Stimulated activated CD8-positive, alpha-beta memory T cell treated with anti-CD3 and anti-CD28 coated beads, Interleukin-4, amount 100 ng/mL, for 24 hours (primary cell): ENCODE measurements around the gene UBTD1.
"Not testable (repeated sequence)": the region's sequence is repeated elsewhere in the genome, so short reads cannot be mapped to it uniquely, and the experiment has no call there.

ENCODE experiments used
- DNase-seq: peaks from one replicate; pipeline ENCODE4 v3.0.0-alpha.2; 2020; ENCODE audit warnings: low read depth

UBTD1 gene

DNA sequence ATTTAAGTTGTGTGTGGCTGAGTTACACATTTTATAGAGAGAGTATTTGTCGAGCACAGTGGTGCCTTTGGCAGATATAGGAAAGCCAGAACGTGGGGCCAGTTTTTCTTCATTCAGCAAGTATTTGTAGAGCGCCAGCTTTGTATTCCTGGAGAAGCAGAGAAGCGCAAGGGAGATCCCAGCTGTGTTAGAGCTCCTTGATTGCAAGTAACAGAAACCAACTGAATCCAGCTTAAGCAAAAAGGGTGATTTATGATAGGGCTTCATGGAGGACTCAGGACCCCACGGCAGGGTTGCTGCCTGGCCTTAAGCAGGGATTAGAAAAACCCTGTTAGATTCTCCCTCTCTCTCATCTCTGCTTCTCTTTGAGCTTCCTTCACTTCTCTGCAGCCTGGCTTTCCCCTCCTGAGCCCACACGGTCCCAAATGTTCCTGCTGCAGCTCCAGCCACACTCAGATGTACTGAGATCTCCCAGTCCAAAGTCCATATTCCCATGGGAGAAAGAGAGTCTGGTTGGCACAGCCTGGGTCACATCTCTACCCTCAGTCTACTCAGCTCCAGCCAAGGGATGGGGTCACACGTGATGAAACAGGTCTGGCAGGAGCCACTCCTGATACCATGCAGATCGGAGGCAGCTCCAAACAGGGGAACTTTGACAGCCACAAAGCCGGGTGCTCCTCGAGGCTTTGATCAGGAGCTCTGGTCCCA lies 16.7 kb downstream of the UBTD1 start:
- no peak for DNase-seq

DNA sequence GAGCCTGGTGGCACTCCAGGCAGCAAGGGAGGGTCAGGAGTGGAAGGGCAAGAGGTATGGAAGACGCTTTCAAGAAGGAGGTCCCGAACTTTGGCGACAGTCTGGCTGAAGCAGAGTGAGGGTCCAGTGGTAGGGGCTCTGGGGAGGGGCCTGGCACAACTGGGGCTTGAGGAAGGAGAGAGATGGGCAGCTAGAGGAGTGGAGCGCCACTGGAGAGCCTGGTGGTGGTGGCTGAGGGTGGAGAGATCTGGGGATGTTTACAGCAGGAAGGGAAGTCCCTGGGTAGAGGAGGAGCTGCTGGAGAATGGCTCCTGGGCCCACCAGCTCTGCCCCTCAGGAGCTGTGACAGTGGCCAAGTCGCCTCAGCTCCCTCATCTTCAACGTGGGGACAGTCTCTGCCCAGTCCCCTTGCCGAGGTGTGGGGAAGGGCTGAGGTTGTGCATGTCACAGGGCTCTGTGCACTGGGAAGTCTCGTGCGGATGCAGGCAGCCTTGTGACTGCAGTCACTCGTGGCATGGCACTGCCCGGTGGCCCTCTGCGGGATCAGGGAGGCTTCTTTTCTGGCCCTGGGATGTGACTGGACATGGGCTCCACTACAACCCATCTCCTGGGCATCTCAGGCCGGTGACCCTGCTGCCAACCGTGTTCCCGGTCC lies 18.5 kb downstream of the UBTD1 start:
- no peak for DNase-seq

DNA sequence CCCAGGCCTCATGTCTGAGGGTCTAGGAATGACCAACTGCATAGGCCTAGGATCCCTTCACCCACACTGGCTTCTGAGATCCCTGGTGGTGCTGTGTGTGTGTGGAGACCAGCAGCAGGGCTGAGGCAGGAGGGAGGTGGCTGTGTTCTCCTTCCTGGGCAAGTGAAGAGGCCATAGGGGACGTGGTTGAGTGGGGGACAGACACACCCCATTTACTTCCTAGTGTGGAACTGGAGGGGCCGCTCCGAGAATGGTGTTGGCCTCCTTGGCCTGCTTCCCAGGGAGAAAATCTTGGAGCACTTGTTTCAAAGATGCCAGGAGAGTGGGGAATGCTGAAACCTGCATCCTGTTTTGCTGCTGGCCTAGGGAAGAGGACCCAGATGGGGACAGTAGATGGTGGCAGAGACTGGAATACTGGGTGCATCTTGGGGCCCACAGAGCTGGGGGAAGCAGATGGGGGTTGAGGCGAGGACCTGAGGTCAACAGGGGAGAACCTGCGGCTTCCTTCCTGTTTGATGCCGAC lies 19.1 kb downstream of the UBTD1 start:
- no peak for DNase-seq

DNA sequence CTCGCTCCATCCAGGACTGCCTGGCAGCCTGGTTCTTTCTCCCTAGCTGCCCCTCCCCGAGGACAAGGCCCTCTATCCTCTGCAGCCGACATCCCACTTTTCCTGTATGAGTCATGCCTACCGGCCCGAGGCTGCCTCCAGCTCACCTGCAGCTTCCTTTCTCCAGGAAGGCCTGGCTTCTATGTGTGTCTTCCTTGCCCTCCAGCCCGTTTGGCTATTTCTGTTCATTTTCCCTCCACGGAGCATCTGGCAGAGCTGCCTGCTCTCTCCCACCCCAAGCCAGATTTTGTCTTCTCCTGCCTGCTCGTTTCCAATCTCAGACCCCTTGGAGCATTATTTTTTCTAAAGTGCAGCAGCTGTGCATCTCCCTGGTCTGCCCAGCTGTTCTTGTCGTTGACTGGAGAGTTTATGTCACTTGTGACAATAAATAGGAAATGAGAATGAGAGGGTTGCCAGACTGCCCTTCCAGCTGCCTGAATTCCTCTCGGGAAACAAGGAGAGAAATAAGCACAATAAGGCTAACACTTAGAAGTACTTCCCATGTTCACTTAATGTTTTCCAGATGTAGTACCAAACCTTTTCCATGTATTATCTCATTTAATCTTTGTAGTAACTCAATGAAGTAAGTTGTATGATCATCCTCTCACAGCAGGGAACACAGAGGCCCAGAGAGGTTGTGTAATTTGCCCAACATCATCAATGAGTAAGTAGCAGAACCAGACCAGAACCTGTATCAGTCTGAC lies 19.7 kb downstream of the UBTD1 start:
- no peak for DNase-seq

DNA sequence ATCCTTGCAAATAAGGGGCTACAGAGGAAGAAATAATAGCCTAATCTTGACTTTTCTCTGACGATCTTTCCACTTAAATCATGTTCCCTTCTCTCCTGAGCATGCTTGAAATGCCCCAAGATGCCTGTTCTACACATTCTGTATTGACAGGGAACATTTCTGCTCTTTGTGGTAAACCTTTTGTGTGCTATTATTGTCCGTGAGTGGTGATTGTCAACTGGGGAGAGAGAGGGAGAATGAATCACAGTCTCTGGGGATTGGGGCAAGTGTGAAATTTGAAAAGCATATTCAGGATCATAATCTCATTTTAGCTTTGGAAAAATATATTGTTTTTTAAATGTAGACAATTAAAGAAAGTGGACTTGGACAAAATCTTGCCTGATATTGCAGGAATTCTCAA lies 20.6 kb downstream of the UBTD1 start:
- no peak for DNase-seq

DNA sequence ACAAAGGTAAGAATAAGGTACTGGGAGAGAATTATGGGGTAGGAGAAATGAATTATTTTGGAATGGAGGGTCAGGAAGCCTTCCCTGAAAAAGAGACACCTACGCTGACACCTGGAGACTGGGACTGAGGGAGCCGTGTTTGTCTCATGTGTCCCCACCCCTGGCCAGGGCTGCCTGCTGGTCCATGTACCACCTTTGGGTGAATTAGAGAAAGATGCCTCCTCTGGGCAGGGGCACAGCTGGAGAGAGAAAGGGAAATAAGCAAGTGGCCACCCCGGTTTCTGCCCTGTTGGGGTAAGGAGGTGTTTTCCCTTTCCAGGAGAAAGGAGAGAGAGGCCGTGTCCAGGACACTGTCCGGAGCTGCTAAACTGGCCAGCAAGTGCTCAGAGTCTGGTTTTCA lies 21.8 kb downstream of the UBTD1 start:
- no peak for DNase-seq

DNA sequence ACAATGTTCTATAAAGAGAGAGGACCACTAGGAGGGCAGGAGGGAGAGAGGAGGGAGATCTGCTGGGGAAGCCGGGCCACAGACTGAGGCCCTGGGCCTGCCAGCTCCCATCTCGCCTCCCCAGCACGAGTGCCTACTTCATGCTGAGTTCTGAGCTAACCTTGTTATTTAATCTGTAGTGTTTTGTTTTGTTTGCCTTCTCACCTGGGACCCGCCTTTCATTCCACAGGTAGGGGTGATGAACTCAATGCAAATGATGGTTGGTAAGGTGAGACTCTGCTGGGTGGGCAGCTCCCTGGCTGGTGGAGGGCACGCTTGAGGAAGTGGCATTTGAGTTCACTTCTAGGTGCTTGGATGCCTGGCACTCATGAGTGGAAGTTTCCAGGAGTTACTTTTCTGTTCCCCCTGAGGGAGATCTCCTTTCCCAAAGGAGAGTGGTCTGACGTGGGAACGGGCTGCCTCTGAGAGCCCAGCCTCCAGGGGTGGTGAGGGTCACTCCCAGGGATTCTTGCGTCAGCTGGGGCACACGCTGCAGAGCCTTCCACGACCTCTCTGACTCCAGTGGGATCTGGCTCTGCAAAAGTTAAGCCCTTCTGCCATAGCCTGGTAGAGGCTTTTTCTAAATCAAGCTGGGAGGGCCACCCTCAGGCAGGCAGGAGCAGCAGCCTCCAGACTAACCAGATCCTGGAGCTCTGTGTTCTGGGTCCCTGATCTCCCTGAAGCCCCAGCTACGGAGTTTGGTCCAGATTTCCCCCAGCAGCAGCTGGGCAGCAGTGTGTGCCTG lies 22.4 kb downstream of the UBTD1 start:
- no peak for DNase-seq

DNA sequence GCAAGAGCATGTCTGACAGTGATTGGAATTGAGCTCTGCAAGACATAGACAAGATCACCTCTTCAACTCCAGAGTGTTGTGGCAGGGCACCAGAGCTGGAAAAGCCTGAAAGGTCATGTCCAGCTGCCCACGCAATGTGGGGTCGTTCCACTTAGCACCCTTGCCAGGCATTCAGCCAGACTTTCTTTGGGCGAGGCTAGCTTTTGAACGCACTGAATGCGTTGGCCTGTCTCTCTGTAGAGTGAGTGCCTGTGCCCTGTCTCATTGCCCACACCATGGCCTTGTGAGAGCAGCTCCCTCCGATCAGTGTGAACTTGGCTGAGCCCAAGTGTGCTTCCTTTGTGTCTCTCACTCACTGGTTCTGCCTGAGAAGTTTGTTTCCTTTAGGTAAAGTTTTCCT lies 23.3 kb downstream of the UBTD1 start:
- DNase-seq: no peak

DNA sequence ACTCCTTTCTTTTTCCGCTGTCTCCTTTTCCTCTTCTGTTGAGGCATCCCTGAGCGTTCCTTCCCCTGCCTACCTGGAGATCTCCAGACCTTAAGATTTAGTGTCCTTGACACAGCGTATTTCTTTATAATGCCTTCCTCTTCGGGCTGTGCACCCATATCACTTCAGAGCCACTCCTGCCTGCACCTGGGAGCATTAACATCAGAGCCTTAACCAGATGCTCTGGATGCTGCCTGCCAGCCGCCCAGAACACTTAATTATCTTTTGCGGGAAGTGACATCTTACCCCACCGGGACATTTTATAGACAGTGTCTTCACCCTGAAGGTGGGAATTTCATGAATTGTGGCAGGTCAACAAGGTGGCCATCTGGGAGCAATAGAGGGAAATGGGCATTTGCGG lies 24.2 kb downstream of the UBTD1 start:
- no peak for DNase-seq

DNA sequence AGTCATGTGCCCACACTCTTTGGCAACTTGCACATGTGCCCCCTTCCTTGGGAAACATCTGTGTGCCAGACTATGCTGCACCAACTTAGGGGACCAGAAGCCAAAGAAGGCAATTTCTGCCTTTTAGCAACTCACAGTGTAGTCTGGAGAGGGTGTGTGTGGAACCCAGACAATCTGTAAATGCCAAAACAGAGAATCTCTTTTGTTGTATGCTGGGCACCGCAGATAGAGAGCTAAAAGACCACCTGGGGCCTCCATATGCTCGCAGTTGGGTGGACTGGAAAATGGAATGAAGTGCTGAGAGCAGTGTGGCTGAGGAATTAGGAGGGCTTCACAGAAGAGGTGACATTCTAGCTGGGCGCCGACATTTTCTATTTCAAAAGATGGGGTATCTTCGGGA lies 26.4 kb downstream of the UBTD1 start:
- no peak for DNase-seq

DNA sequence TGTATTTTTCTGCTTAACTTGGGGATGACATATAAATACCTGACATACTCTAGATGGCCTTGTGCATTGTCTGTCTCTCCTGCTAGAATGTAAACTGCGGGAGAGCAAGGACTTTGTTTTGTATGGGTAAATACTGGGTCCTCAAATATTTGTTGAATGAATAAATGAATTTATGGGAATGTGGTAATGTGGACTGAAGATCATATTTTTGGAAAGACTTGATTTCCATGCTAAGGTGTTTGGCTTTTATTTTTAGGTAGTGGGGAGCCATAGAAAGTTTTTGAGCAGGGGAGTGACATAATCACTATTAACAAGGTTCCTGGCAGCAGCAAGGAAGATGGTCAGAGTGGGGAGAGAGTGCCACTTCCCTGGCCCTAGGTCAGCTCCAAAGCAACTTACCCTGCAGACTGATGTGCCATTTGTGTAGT lies 27.0 kb downstream of the UBTD1 start:
- DNase-seq: no peak

DNA sequence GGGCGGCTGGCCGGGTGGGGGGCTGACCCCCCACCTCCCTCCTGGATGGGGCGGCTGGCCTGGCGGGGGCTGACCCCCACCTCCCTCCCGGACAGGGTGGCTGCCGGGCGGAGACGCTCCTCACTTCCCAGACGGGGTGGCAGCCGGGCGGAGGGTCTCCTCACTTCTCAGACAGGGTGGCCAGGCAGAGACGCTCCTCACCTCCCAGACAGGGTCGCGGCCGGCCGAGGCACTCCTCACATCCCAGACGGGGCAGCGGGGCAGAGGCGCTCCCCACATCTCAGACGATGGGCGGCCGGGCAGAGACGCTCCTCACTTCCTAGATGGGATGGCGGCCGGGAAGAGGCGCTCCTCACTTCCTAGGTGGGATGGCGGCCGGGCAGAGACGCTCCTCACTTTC lies 30.2 kb downstream of the UBTD1 start:
- DNase-seq: not testable (repeated sequence)

DNA sequence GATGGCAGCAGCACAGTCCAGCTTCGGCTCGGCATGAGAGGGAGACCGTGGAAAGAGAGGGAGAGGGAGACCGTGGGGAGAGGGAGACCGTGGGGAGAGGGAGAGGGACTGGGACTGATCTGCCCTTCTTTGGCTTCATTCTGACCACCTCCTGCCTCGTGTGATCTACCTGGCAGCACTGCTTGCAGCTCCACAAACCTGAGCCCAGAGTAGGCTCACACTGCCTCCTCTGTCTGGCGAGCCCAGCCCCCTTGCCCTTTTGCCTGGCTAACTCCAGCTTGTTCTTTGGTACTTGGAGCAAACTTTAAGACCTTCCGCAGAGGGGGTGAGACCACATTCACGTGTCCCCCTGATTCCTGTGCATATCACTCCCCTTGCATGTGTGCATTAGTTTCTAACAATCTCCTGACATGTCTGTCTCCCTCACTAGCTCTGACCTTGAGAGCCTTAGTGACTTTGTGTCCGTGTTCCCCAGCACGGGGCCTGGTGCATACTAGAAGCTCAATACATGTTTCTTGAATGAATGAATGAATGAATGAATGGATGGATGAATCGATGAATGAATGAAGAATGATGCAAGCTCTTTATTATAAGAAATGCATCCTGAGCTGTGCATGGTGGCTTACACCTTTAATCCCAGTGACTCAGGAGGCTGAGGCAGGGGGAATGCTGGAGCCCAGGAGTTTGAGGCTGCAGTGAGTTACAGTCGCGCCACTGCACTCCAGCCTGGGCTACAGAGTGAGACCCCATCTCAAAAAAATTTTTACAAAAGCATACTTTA lies 31.2 kb downstream of the UBTD1 start:
- no peak for DNase-seq

DNA sequence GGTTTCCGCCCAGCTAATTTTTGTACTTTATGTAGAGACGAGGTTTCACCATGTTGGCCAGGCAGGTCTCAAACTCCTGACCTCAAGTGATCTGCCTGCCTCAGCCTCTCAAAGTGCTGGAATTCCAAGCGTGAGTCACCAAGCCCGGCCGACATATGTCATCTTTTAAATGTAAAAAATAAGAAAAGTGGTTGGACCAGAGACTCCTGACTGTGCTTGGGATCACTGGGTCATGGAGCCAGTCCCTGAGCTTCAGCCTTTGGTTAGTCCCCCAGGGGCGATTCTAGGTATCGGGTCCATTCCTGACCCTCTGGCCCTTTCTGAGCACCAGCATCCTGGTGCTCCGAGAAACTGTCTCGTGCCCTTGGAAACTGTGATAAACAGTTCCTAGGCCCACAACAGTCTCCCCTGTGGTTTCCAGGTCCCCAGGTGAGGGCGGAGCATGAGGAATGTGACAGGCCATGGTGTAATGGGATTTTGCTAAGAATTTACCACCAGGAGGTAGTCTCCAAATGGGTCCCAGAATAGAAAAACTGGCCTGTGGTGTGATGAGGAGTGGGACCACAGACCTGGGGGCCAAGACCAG lies 32.8 kb downstream of the UBTD1 start:
- no peak for DNase-seq

DNA sequence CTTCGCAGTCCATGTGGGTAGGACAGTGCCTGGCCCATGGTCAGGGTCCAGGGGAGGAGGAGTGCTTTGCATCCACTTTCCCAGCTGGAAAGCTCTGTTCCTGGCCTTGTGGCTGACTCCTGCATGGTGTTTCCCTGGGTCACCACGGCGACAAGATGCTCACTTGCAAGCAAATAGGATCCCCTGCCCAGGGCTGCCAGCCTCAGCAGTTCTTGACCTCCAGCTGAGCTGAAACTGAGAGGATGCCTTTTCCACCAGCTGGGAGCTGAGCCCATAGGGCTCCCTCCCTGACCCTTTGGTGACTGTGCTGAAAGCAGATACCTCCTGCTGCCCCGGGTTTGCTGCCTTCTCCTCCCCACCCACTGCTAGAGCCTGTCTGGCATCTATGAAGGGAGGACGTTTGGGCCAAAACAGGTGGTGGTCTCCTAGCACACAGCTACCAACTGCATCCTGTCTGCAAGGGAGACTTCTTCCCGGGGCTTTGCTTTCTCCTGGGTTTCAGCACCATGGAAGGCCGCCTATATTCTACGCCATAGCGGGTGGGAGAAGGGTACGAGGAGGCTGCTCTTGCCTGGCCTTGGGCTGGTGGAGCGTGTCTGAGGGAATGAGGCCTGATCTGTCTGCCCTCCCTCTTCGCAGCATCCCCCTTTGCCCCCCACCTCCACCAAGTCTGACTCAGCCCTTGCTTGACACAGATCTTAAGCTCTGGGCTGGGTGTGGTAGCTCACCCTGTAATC lies 34.4 kb downstream of the UBTD1 start:
- no peak for DNase-seq

DNA sequence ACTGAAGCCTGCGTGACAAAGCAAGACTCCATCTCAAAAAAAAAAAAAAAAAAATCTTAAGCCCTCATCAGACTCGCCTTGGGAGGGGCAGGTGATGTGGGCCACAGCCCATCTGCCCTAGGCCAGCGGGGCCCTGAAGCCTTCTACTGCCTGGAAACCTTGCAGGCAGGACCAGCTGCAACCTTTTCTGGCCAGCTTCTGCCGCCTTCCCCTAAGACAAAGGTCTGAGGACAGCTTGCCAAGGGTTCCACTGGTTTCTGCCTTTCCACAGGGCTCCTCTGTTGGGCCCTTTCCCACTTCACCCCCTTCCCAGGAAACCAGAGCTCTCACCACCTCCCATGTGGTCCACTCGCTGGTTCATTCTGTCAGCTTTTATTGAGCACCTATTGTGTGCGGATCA lies 35.2 kb downstream of the UBTD1 start:
- no peak for DNase-seq

DNA sequence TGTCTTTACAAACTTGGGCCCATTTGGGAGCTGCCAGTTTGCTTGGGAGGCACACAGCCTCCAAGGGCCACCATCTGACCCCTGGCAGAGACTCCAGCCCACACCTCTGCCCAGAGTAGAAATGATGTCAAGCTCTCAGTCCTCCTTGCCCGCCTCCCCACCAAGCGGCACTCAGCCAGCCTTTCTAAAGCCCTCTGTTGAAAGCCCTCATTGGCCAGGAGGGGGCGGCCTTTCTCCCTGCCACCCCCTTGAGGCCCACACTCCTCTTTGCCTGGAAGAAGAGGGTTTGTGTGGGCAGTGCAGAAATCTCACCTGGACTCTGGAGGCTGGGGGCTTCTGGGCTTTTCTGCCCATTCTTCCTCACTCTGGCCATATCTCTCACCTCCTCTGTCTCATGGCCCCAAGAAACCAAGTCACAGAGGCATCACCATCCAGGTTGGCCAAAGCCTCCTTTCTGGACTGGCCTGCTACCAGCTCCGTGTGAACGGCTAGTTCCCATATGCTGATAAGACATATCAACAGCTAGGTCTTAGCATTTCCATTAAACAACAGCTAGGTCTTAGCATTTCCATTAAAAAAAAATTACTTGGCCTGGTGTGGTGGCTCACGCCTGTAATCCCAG lies 36.1 kb downstream of the UBTD1 start:
- DNase-seq: peak; percentile 9

DNA sequence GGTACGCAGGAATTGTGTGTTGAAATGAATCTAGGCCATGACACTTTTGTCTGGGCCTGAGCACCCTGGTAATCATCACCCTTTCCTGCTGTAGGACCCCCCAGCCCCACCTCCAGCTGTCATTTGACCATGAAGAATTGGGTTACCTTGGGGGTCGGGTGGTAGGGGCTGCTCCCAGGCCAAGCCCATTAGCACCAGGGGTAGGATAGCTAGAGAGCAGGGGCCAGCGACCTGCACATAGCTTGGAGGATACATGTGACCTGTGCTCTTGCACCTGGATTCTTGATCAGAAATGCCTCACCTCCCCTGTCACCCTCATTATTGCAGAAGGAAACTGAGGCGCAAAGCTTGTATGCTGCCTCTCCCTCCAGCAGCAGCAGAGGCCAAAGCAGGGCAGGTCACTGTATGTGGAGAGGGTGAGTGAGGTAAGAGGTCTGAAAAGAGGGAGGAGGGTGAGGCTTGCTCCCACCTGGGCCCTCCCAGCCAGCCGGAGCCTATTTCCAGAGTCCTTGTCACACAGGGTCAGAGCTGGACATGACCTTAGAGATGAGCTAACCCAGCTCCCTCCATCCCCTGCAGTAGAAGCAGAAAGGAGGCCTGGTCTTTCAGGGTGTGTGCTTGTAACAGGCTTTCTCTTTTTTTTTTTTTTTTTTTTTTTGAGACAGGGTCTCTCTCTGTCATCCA lies 38.6 kb downstream of the UBTD1 start:
- DNase-seq: no peak

DNA sequence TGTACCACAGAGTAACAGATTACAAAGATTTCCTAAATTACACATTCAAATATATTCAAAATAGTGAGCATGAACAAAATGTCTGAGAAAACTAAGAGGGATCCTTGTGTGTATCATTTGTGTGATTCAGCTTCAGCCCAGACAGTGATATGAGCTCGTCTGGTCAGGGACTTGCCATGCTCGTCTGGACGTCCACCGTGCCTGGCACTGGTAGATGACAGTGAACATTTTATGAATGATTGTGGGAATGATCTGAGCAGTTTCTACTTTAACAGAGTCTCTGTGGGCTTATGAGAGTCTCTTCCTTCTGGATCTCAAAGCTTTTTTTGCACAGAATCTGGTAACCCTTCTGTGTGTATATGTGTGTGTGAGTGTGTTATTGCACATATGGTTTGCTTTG lies 39.7 kb downstream of the UBTD1 start:
- no peak for DNase-seq
